NCI-H446 treated with DMSO at 0.1 percent for 48 hours (cell line): ENCODE data around the gene HOXA13.

ENCODE experiments used
- DNase-seq: peaks from one replicate; lab custom pipeline; 2025; lab: John Stamatoyannopoulos, UW

HOXA13 gene

GRCh38 chr7:27181795-27182275 lies 18.1 kb downstream of the HOXA13 start:
- no peak for DNase-seq

GRCh38 chr7:27180431-27181420 lies 19.2 kb downstream of the HOXA13 start:
- DNase-seq, result no peak

GRCh38 chr7:27179503-27180430 lies 20.1 kb downstream of the HOXA13 start:
- peak; percentile 53 for DNase-seq

- DNase-seq, result no peak
Measured at GRCh38 chr7:27179030-27179429, 20.9 kb downstream of the HOXA13 start.

GRCh38 chr7:27178366-27178765 lies 21.5 kb downstream of the HOXA13 start:
- DNase-seq, result peak; percentile 30

- no peak for DNase-seq
Measured at GRCh38 chr7:27177795-27178320, 22.0 kb downstream of the HOXA13 start.

- no peak for DNase-seq
Measured at GRCh38 chr7:27176962-27177794, 22.7 kb downstream of the HOXA13 start.

GRCh38 chr7:27176524-27176845 lies 23.4 kb downstream of the HOXA13 start:
- no peak for DNase-seq

- DNase-seq, result no peak
Measured at GRCh38 chr7:27175626-27176523, 24.0 kb downstream of the HOXA13 start.

- no peak for DNase-seq
Measured at GRCh38 chr7:27174874-27175625, 24.8 kb downstream of the HOXA13 start.

GRCh38 chr7:27173956-27174873 lies 25.7 kb downstream of the HOXA13 start, which contains the start of gene HOXA10:
TSS of gene HOXA10 (minus strand) at chr7:27174320. CDS start at chr7:27174306, 14 bp downstream.
- peak; percentile 53 for DNase-seq

- no peak for DNase-seq
Measured at GRCh38 chr7:27173511-27173955, 26.4 kb downstream of the HOXA13 start.

GRCh38 chr7:27172823-27173510 lies 26.9 kb downstream of the HOXA13 start:
- no peak for DNase-seq

- no peak for DNase-seq
Measured at GRCh38 chr7:27172315-27172774, 27.5 kb downstream of the HOXA13 start.

GRCh38 chr7:27171637-27172314 lies 28.1 kb downstream of the HOXA13 start:
- DNase-seq, result no peak

GRCh38 chr7:27171325-27171636 lies 28.6 kb downstream of the HOXA13 start:
- DNase-seq, result no peak
